HUES6 (cell line): ENCODE measurements around the gene BDNF.
"Not testable (repeated sequence)": the region's sequence is repeated elsewhere in the genome, so short reads cannot be mapped to it uniquely, and the experiment has no call there.

Experiments used
- H3K27ac ChIP-seq: 2 replicates; pipeline ENCODE4 v1.7.0; 2013; ENCODE audit warnings: low read depth, mild to moderate bottlenecking, low read length, inconsistent platforms
- H3K27me3 ChIP-seq: 2 replicates; pipeline ENCODE4 v1.6.1; 2013; ENCODE audit warnings: low read length; ENCODE audit not compliant: control insufficient read depth, insufficient read depth
- H3K36me3 ChIP-seq: 2 replicates; pipeline ENCODE4 v1.6.1; 2013; ENCODE audit warnings: low read length; ENCODE audit not compliant: control insufficient read depth, insufficient read depth
- H3K4me1 ChIP-seq: 2 replicates; pipeline ENCODE4 v1.6.1; 2013; ENCODE audit warnings: low read length; ENCODE audit not compliant: control insufficient read depth, insufficient read depth
- H3K4me3 ChIP-seq: 2 replicates; pipeline ENCODE4 v1.5.1; 2013; ENCODE audit warnings: low read depth, low read length
- H3K9ac ChIP-seq: one replicate; pipeline ENCODE4 v1.6.1; 2013; ENCODE audit warnings: mild to moderate bottlenecking, low read length
- H3K9me3 ChIP-seq: 2 replicates; pipeline ENCODE4 v1.6.1; 2013; ENCODE audit warnings: low read depth, low read length; ENCODE audit not compliant: control insufficient read depth, insufficient read depth

The BDNF gene

DNA sequence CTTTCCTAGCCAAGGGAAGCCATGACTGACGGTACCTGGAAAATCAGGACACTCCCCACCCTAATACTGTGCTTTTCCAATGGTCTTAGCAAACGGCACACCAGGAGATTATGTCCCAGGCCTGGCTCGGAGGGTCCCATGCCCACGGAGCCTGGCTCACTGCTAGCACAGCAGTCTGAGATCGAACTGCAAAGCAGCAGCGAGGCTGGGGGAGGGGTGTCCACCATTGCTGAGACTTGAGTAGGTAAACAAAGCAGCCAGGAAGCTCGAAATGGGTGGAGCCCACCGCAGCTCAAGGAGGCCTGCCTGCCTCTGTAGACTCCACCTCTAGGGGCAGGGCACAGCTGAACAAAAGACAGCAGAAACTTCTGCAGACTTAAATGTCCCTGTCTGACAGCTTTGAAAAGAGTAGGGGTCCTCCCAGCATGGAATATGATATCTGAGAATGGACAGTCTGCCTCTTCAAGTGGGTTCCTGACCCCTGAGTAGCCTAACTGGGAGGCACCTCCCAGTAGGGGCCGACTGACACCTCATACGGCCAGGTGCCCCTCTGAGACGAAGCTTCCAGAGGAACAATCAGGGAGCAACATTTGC is 34.6 kb downstream of the BDNF start:
- Histone ChIP-seq H3K4me3 (peak overlapping the region; percentile 30), H3K9ac (peak overlapping the region; percentile 12), H3K4me1 (peaks cover 16% of the 10 kb centered on the region; the same call in 1 of the 2 replicates)
- not testable (repeated sequence) for H3K36me3 ChIP-seq, H3K9me3 ChIP-seq, H3K27me3 ChIP-seq, H3K27ac ChIP-seq

DNA sequence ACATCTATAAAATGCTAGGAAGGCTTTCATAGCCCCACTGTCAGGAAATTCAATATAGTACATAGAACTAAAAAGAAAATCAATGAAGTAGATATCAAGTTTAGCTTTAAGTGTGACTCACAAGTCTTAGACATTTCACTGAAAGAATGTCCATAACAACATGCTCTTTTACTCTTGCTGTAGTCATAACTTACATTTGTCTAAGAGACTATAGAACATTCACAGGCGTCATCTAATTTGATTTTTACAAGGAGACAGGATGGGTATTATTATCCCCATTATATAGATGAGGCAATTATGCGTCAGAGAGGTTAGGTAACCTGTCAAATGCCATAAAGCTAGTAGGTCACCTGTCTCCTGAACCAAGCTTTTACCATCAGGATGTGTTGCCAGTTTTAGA is 36.9 kb downstream of the BDNF start:
- Histone ChIP-seq H3K27ac (no peak overlapping the region), H3K9ac (no peak overlapping the region), H3K4me1 (peaks cover 16% of the 10 kb centered on the region; the same call in 1 of the 2 replicates), H3K9me3 (no peaks in the 10 kb centered on the region), H3K36me3 (0 out of 2 replicates have a peak, but pooled peaks cover under 1% of the 10 kb centered on the region), H3K27me3 (no peaks in the 10 kb centered on the region), H3K4me3 (no peak overlapping the region)

DNA sequence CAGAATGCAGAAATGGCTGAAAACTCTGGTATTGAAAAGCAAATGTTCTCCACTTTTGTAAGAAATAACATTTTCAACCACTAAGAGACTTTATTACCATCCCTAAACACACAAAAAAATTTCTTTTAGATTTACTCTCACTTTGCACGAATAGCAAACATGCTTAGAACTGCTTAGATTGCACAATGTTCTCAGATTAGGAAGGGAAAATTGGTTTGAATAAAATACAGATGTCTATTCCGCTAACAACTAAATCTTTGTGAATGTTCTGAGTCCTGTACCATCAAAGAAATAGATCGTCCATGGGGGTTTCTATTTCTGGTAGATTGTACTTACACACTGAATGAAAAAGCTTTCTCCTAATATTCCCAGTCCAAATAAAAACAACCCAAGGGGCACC is 40.1 kb downstream of the BDNF start:
- H3K4me1 ChIP-seq: peaks cover 22% of the 10 kb centered on the region
- H3K27ac ChIP-seq: no peak overlapping the region
- no peak overlapping the region for H3K9ac ChIP-seq
- H3K9me3 ChIP-seq: no peaks in the 10 kb centered on the region
- no peaks in the 10 kb centered on the region for H3K27me3 ChIP-seq
- H3K4me3 ChIP-seq: no peak overlapping the region
- peaks cover 8% of the 10 kb centered on the region; the same call in 1 of the 2 replicates for H3K36me3 ChIP-seq

DNA sequence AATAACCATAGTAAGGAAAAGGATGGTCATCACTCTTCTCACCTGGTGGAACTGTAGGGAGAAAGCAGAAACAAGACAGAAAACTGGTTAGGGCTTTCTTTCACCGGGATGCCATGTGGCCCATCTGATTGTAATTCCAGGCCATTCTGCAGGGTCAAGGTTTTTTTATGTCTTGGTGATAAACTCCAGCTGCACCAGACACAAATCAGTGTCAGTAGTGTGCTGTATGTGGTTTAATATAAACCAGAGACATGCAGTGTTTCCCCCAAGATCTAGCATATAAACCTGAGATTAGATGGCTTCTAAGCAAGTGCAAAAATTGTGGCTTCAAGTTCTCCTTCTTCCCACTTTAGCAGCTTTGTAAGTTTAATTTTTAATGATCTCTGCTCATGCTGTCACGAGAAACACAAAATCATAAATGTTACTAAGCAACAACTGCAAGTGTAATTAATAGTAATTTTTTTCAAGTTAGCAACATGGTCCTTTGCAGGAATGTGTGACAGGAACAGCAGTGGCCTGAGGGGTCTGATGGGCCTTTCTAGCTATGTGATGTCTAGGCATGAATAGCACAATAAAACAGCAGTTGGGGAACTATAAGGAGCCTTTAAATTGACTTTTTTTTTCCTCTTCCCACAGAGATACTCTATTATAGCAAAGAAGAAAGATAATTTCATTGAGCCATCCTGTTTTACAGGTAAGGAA is 41.6 kb downstream of the BDNF start:
- H3K27ac ChIP-seq: no peak overlapping the region
- H3K4me3 ChIP-seq: no peak overlapping the region
- H3K27me3 ChIP-seq: no peaks in the 10 kb centered on the region
- H3K9me3 ChIP-seq: no peaks in the 10 kb centered on the region
- no peak overlapping the region for H3K9ac ChIP-seq
- H3K4me1 ChIP-seq: peaks cover 17% of the 10 kb centered on the region
- H3K36me3 ChIP-seq: peaks cover 8% of the 10 kb centered on the region; the same call in 1 of the 2 replicates

- H3K4me1 ChIP-seq: peaks cover 9% of the 10 kb centered on the region; the same call in 1 of the 2 replicates
- H3K9ac ChIP-seq: no peak overlapping the region
- no peaks in the 10 kb centered on the region for H3K27me3 ChIP-seq
- no peaks in the 10 kb centered on the region for H3K9me3 ChIP-seq
- H3K4me3 ChIP-seq: no peak overlapping the region
- H3K36me3 ChIP-seq: peaks cover 8% of the 10 kb centered on the region; the same call in 1 of the 2 replicates
- no peak overlapping the region for H3K27ac ChIP-seq
Measured at GRCh38 chr11:27656806-27657483, 43.3 kb downstream of the BDNF start.

- Histone ChIP-seq H3K27ac (no peak overlapping the region), H3K9me3 (no peaks in the 10 kb centered on the region), H3K36me3 (peaks cover 8% of the 10 kb centered on the region; the same call in 1 of the 2 replicates), H3K4me1 (peaks cover 12% of the 10 kb centered on the region; the same call in 1 of the 2 replicates), H3K27me3 (no peaks in the 10 kb centered on the region), H3K9ac (no peak overlapping the region), H3K4me3 (no peak overlapping the region)
Measured at GRCh38 chr11:27656320-27656719, 43.9 kb downstream of the BDNF start.

- no peak overlapping the region for H3K4me3 ChIP-seq
- no peak overlapping the region for H3K27ac ChIP-seq
- no peaks in the 10 kb centered on the region for H3K9me3 ChIP-seq
- H3K36me3 ChIP-seq: peaks cover 8% of the 10 kb centered on the region; the same call in 1 of the 2 replicates
- H3K27me3 ChIP-seq: no peaks in the 10 kb centered on the region
- H3K4me1 ChIP-seq: peaks cover 23% of the 10 kb centered on the region; the same call in 1 of the 2 replicates
- no peak overlapping the region for H3K9ac ChIP-seq
Measured at GRCh38 chr11:27653990-27654758, 46.1 kb downstream of the BDNF start.

- no peaks in the 10 kb centered on the region for H3K36me3 ChIP-seq
- no peaks in the 10 kb centered on the region for H3K27me3 ChIP-seq
- peaks cover 18% of the 10 kb centered on the region; the same call in 1 of the 2 replicates for H3K4me1 ChIP-seq
- H3K9me3 ChIP-seq: no peaks in the 10 kb centered on the region
- no peak overlapping the region for H3K4me3 ChIP-seq
- no peak overlapping the region for H3K9ac ChIP-seq
- H3K27ac ChIP-seq: no peak overlapping the region
Measured at GRCh38 chr11:27651711-27652110, 48.5 kb downstream of the BDNF start.

GRCh38 chr11:27650988-27651387 is 49.3 kb downstream of the BDNF start:
- Histone ChIP-seq H3K27ac (no peak overlapping the region), H3K4me3 (no peak overlapping the region), H3K36me3 (no peaks in the 10 kb centered on the region), H3K4me1 (peaks cover 15% of the 10 kb centered on the region; the same call in 1 of the 2 replicates), H3K9me3 (no peaks in the 10 kb centered on the region), H3K27me3 (no peaks in the 10 kb centered on the region), H3K9ac (no peak overlapping the region)

- H3K27ac ChIP-seq: no peak overlapping the region
- peaks cover 18% of the 10 kb centered on the region; the same call in 1 of the 2 replicates for H3K4me1 ChIP-seq
- no peaks in the 10 kb centered on the region for H3K9me3 ChIP-seq
- H3K4me3 ChIP-seq: no peak overlapping the region
- no peaks in the 10 kb centered on the region for H3K27me3 ChIP-seq
- no peak overlapping the region for H3K9ac ChIP-seq
- no peaks in the 10 kb centered on the region for H3K36me3 ChIP-seq
Measured at GRCh38 chr11:27649800-27650199, 50.5 kb downstream of the BDNF start.
